Liver (tissue), 9 donors: ENCODE measurements around the gene PARP12. TPM values are rescaled to one million over a fixed set of nuclear protein-coding genes. Genes with fewer than 3 reads are reported as not detected.

Experiments
- DNase-seq: peaks from one replicate; pipeline ENCODE4 v3.0.0-alpha.2; 2017; ENCODE audit warnings: low spot score
- H3K27ac ChIP-seq, 2 donors: one replicate each; pipeline ENCODE4 v1.7.0; 2013; ENCODE audit warnings: inconsistent platforms in 2 of 2, low read length in 2 of 2, control low read depth in 1 of 2, low read depth in 1 of 2, mild to moderate bottlenecking in 1 of 2
- H3K27me3 ChIP-seq, 4 donors: one replicate each; pipeline versions ENCODE4 v1.6.1 to v1.7.0; 2013; ENCODE audit warnings: low read length in 3 of 4, inconsistent platforms in 1 of 4, mild to moderate bottlenecking in 1 of 4, moderate library complexity in 1 of 4; ENCODE audit not compliant: control insufficient read depth in 4 of 4, insufficient read depth in 4 of 4
- H3K36me3 ChIP-seq, 4 donors: one replicate each; pipeline versions ENCODE4 v1.6.1 to v1.7.0; 2013; ENCODE audit warnings: low read length in 3 of 4, mild to moderate bottlenecking in 3 of 4, low read depth in 1 of 4, moderate library complexity in 1 of 4; ENCODE audit not compliant: control insufficient read depth in 4 of 4, insufficient read depth in 3 of 4
- H3K4me1 ChIP-seq, 4 donors: one replicate each; pipeline versions ENCODE4 v1.6.1 to v1.7.0; 2013; ENCODE audit warnings: low read length in 3 of 4, mild to moderate bottlenecking in 3 of 4, moderate library complexity in 1 of 4; ENCODE audit not compliant: control insufficient read depth in 4 of 4, insufficient read depth in 4 of 4
- H3K4me3 ChIP-seq, 3 donors: one replicate each; pipeline versions ENCODE4 v1.6.1 to v1.7.0; 2013; ENCODE audit warnings: low read length in 3 of 3, control low read depth in 1 of 3, low read depth in 1 of 3, mild to moderate bottlenecking in 1 of 3
- H3K9ac ChIP-seq, 2 donors: one replicate each; pipeline ENCODE4 v1.7.0; 2013; ENCODE audit warnings: low read length in 2 of 2, mild to moderate bottlenecking in 2 of 2, moderate library complexity in 2 of 2, control low read depth in 1 of 2, low read depth in 1 of 2
- H3K9me3 ChIP-seq, 4 donors: one replicate each; pipeline versions ENCODE4 v1.6.1 to v1.7.0; 2013; ENCODE audit warnings: low read length in 3 of 4; ENCODE audit not compliant: control insufficient read depth in 4 of 4
- CTCF ChIP-seq: fragments of 150-350 bp; IDR thresholded peaks from 2 replicates; pipeline ENCODE4 v1.5.1; 2017; ENCODE audit warnings: improper control_type of control experiment, low read depth, low read length; ENCODE audit not compliant: missing input control
- EGR1 ChIP-seq, 2 donors: IDR thresholded peaks; 2 replicates each; pipeline ENCODE4 v1.6.1; 2016 to 2018; ENCODE audit warnings: antibody characterized with exemption in 2 of 2, low read depth in 2 of 2
- FOXA1 ChIP-seq: IDR thresholded peaks from 2 replicates; pipeline ENCODE4 v1.6.1; 2016; ENCODE audit warnings: antibody characterized with exemption
- FOXA2 ChIP-seq: IDR thresholded peaks from 2 replicates; pipeline ENCODE4 v1.6.1; 2016; ENCODE audit warnings: antibody characterized with exemption
- GABPA ChIP-seq, 2 donors: IDR thresholded peaks in 1 of 2; conservative IDR thresholded peaks in 1 of 2; 2 replicates each; pipeline ENCODE4 v1.6.1; 2016; ENCODE audit warnings: antibody characterized with exemption in 2 of 2, mild to moderate bottlenecking in 1 of 2, moderate library complexity in 1 of 2
- HNF4A ChIP-seq, 2 donors: conservative IDR thresholded peaks; 2 replicates each; pipeline ENCODE4 v1.6.1; 2016; ENCODE audit warnings: antibody characterized with exemption in 2 of 2, mild to moderate bottlenecking in 2 of 2
- HNF4G ChIP-seq: IDR thresholded peaks from 2 replicates; pipeline ENCODE4 v1.6.1; 2016; ENCODE audit warnings: antibody characterized with exemption
- JUND ChIP-seq, 2 donors: IDR thresholded peaks; 2 replicates each; pipeline ENCODE4 v1.6.1; 2016; ENCODE audit warnings: antibody characterized with exemption in 2 of 2
- MAX ChIP-seq: IDR thresholded peaks from 2 replicates; pipeline ENCODE4 v1.6.1; 2016; ENCODE audit warnings: antibody characterized with exemption
- NR2F2 ChIP-seq: IDR thresholded peaks from 2 replicates; pipeline ENCODE4 v1.6.1; 2016; ENCODE audit warnings: antibody characterized with exemption
- RAD21 ChIP-seq, 2 donors: IDR thresholded peaks; 2 replicates each; pipeline ENCODE4 v1.6.1; 2016; ENCODE audit warnings: antibody characterized with exemption in 2 of 2, mild to moderate bottlenecking in 2 of 2
- RXRA ChIP-seq, 2 donors: IDR thresholded peaks; 2 replicates each; pipeline ENCODE4 v1.6.1; 2017 to 2018; ENCODE audit warnings: antibody characterized with exemption in 2 of 2, mild to moderate bottlenecking in 1 of 2
- SP1 ChIP-seq: IDR thresholded peaks from 2 replicates; pipeline ENCODE4 v1.6.1; 2018; ENCODE audit warnings: antibody characterized with exemption, mild to moderate bottlenecking
- TAF1 ChIP-seq: conservative IDR thresholded peaks from 2 replicates; pipeline ENCODE4 v1.6.1; 2016; ENCODE audit warnings: antibody characterized with exemption, mild to moderate bottlenecking
- YY1 ChIP-seq: IDR thresholded peaks from 2 replicates; pipeline ENCODE4 v1.6.1; 2016; ENCODE audit warnings: antibody characterized with exemption, mild to moderate bottlenecking
- ZBTB33 ChIP-seq: IDR thresholded peaks from 2 replicates; pipeline ENCODE4 v1.6.1; 2016; ENCODE audit warnings: antibody characterized with exemption
- WGBS: extraction: QIAGEN DNeasy Blood & Tissue Kit; methylation state at CpG from one replicate; pipeline ENCODE4 v1.1.7; 2013; 5-methylcytosine and 5-hydroxymethylcytosine counted together
- polyA plus RNA-seq, 2 donors: library from polyadenylated mRNA; stranded (reverse) in 1 of 2; unstranded in 1 of 2; fragments of 200-250 nt in 1 of 2; fragments of >200 nt in 1 of 2; fragmentation: Nextera tagmentation in 1 of 2; extraction: Ambion mirVana in 1 of 2; gene quantifications; one replicate each; pipeline versions ENCODE4 v1.2.1 to v1.2.3, GENCODE V29; 2013 to 2015
- total RNA-seq, 2 donors: library from RNA; depleted of rRNA; stranded (reverse); fragments of >200 nt; gene quantifications; one replicate each; pipeline ENCODE4 v1.2.3, GENCODE V29; 2014
- TF ChIP-seq, protein P1 (sequence below): IDR thresholded peaks from 2 replicates; pipeline ENCODE4 v1.6.1; 2016; ENCODE audit warnings: antibody characterized with exemption, mild to moderate bottlenecking
- TF ChIP-seq, protein P2 (sequence below): IDR thresholded peaks from 2 replicates; pipeline ENCODE4 v1.6.1; 2016; ENCODE audit warnings: antibody characterized with exemption
- donor health status: healthy.
- donor health status: healthy.
- donor health status: healthy.
- donor health status: healthy.
- donor health status: healthy.

The PARP12 gene
- total and polyA plus RNA-seq, 4 donors, result 13.3 to 32.7 (median 19.8) TPM

GRCh38 chr7:140074780-140075179, 12.0 kb upstream of the PARP12 start:
- no peak overlapping the region for H3K27ac ChIP-seq
- H3K36me3 ChIP-seq, result no peaks in the 10 kb centered on the region
- no peak for DNase-seq
- peaks cover 0 to 2% (median 0%) of the 10 kb centered on the region in 4 donors for H3K9me3 ChIP-seq
- H3K4me3 ChIP-seq, result no peak overlapping the region
- no peaks in the 10 kb centered on the region for H3K4me1 ChIP-seq
- no peak overlapping the region for H3K9ac ChIP-seq
- WGBS, result 83% methylated on average over 6 of the region's 6 CpGs
- TF ChIP-seq TAF1 (no peak), CTCF (no peak), RXRA (IDR thresholded peaks at IDR 0.05) (no peak), ZBTB33 (no peak)
- no peaks in the 10 kb centered on the region for H3K27me3 ChIP-seq

DNA sequence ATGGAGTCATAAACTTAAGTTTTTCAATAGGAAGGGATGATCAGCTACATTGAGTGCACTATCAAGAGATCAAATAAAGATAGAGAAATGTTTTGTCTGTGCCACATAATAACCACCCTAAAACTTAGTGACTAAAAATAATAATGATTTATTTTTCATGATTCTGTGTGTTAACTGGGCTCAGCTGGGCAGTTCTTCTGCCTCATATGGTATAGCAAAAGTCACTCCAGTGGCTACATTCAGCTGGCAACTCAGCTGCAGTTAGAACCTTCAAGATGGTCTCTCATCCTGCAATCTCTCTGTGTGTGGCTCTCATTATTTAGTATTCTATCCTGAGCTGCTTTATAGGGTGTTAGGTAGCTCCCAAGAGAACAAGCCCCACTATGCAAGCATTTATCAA, 7.8 kb upstream of the PARP12 start:
- Histone ChIP-seq H3K4me1 (no peaks in the 10 kb centered on the region), H3K9ac (no peak overlapping the region), H3K27me3 (no peaks in the 10 kb centered on the region), H3K4me3 (no peak overlapping the region), H3K9me3 (peaks cover 2 to 11% (median 3%) of the 10 kb centered on the region in 4 donors), H3K27ac (no peak overlapping the region), H3K36me3 (no peaks in the 10 kb centered on the region)
- no peak for DNase-seq
- TF ChIP-seq RAD21 (IDR thresholded peaks at IDR 0.05) (no peak), FOXA1 (no peak), JUND (IDR thresholded peaks at IDR 0.05) (no peak), HNF4A (conservative IDR thresholded peaks at IDR 0.05) (no peak), FOXA2 (no peak), RXRA (IDR thresholded peaks at IDR 0.05) (no peak), SP1 (no peak), HNF4G (no peak), NR2F2 (no peak), YY1 (no peak), CTCF (no peak), EGR1 (IDR thresholded peaks at IDR 0.05; ENCODE audit: low read depth in 2 of 2) (no peak), ZBTB33 (no peak), MAX (no peak), GABPA (IDR thresholded peaks at IDR 0.05 in 1 of 2, conservative IDR thresholded peaks at IDR 0.05 in 1 of 2) (no peak), TAF1 (no peak)
- TF ChIP-seq, protein P1, sequence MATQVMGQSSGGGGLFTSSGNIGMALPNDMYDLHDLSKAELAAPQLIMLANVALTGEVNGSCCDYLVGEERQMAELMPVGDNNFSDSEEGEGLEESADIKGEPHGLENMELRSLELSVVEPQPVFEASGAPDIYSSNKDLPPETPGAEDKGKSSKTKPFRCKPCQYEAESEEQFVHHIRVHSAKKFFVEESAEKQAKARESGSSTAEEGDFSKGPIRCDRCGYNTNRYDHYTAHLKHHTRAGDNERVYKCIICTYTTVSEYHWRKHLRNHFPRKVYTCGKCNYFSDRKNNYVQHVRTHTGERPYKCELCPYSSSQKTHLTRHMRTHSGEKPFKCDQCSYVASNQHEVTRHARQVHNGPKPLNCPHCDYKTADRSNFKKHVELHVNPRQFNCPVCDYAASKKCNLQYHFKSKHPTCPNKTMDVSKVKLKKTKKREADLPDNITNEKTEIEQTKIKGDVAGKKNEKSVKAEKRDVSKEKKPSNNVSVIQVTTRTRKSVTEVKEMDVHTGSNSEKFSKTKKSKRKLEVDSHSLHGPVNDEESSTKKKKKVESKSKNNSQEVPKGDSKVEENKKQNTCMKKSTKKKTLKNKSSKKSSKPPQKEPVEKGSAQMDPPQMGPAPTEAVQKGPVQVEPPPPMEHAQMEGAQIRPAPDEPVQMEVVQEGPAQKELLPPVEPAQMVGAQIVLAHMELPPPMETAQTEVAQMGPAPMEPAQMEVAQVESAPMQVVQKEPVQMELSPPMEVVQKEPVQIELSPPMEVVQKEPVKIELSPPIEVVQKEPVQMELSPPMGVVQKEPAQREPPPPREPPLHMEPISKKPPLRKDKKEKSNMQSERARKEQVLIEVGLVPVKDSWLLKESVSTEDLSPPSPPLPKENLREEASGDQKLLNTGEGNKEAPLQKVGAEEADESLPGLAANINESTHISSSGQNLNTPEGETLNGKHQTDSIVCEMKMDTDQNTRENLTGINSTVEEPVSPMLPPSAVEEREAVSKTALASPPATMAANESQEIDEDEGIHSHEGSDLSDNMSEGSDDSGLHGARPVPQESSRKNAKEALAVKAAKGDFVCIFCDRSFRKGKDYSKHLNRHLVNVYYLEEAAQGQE, result no peak
- TF ChIP-seq, protein P2, sequence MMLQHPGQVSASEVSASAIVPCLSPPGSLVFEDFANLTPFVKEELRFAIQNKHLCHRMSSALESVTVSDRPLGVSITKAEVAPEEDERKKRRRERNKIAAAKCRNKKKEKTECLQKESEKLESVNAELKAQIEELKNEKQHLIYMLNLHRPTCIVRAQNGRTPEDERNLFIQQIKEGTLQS, result no peak
